Measurements from ENCODE around the gene CLEC2A. TPM values are rescaled to one million over a fixed set of nuclear protein-coding genes. Genes with fewer than 3 reads are reported as not detected.

CLEC2A gene
- total RNA-seq, 4 donors from 2014 or later = not detected

GRCh38 chr12:9973949-9974348, 41.8 kb upstream of the CLEC2A start:
- Histone ChIP-seq H3K36me3 (no peaks in the 10 kb centered on the region), H3K4me1 (no peaks in the 10 kb centered on the region), H3K4me3 (no peak overlapping the region), H3K27ac (no peak overlapping the region), H3K27me3 (no peaks in the 10 kb centered on the region), H3K9me3 (no peaks in the 10 kb centered on the region)
- no peak for DNase-seq
- TF ChIP-seq CTCF (IDR thresholded peaks at IDR 0.05 in 4 of 5, conservative IDR thresholded peaks at IDR 0.05 in 1 of 5) (no peak), POLR2A (IDR thresholded peaks at IDR 0.05) (no peak)
- intact Hi-C loops (cut with DNase I; ENCODE audit: low total_unique reads) = no loop called here
- no peak for ATAC-seq
- in situ Hi-C loops (cut with MboI; ENCODE audit: low sequenced_read_pairs in 4 of 4) = no loop called here

- Histone ChIP-seq H3K36me3 (no peaks in the 10 kb centered on the region), H3K4me3 (no peak within 1 kb of the TSS), H3K27ac (no peak within 1 kb of the TSS), H3K4me1 (no peaks in the 10 kb centered on the region), H3K9me3 (no peaks in the 10 kb centered on the region), H3K27me3 (no peaks in the 10 kb centered on the region)
- in situ Hi-C loops (cut with MboI; ENCODE audit: low sequenced_read_pairs in 4 of 4) (no loop called here), intact Hi-C loops (cut with DNase I; ENCODE audit: low total_unique reads) (no loop called here)
- ATAC-seq (no peak), DNase-seq (no peak)
- TF ChIP-seq CTCF (IDR thresholded peaks at IDR 0.05 in 4 of 5, conservative IDR thresholded peaks at IDR 0.05 in 1 of 5) = no peak
- no peak for TF ChIP-seq POLR2A (IDR thresholded peaks at IDR 0.05)
These were observed 39.0 kb upstream of the CLEC2A start, which contains the start of gene CLEC12A for GRCh38 chr12:9971181-9971580. Gene CLEC12A (plus strand): TSS chr12:9971409. CDS start chr12:9971597, 188 bp downstream.

GRCh38 chr12:9969673-9970072, 37.5 kb upstream of the CLEC2A start:
- H3K9me3 ChIP-seq = no peaks in the 10 kb centered on the region
- intact Hi-C loops (cut with DNase I; ENCODE audit: low total_unique reads) (no loop called here), in situ Hi-C loops (cut with MboI; ENCODE audit: low sequenced_read_pairs in 4 of 4) (no loop called here)
- H3K4me1 ChIP-seq = no peaks in the 10 kb centered on the region
- H3K36me3 ChIP-seq = no peaks in the 10 kb centered on the region
- no peak for DNase-seq
- ATAC-seq = no peak
- no peak for TF ChIP-seq POLR2A (IDR thresholded peaks at IDR 0.05)
- no peak for TF ChIP-seq CTCF (IDR thresholded peaks at IDR 0.05 in 4 of 5, conservative IDR thresholded peaks at IDR 0.05 in 1 of 5)
- H3K27ac ChIP-seq = no peak overlapping the region
- no peaks in the 10 kb centered on the region for H3K27me3 ChIP-seq
- no peak overlapping the region for H3K4me3 ChIP-seq

GRCh38 chr12:9961901-9962300, 29.7 kb upstream of the CLEC2A start:
- Histone ChIP-seq H3K27ac (no peak overlapping the region), H3K4me1 (no peaks in the 10 kb centered on the region), H3K36me3 (no peaks in the 10 kb centered on the region), H3K4me3 (no peak overlapping the region), H3K27me3 (no peaks in the 10 kb centered on the region), H3K9me3 (no peaks in the 10 kb centered on the region)
- intact Hi-C loops (cut with DNase I; ENCODE audit: low total_unique reads) = no loop called here
- ATAC-seq (no peak), DNase-seq (no peak)
- in situ Hi-C loops (cut with MboI; ENCODE audit: low sequenced_read_pairs in 4 of 4) = no loop called here
- TF ChIP-seq POLR2A (IDR thresholded peaks at IDR 0.05) = no peak
- TF ChIP-seq CTCF (IDR thresholded peaks at IDR 0.05 in 4 of 5, conservative IDR thresholded peaks at IDR 0.05 in 1 of 5) = no peak

GRCh38 chr12:9961106-9961505, 28.9 kb upstream of the CLEC2A start:
- no peaks in the 10 kb centered on the region for H3K4me1 ChIP-seq
- no peak overlapping the region for H3K27ac ChIP-seq
- no peak overlapping the region for H3K4me3 ChIP-seq
- H3K9me3 ChIP-seq = no peaks in the 10 kb centered on the region
- intact Hi-C loops (cut with DNase I; ENCODE audit: low total_unique reads) (no loop called here), in situ Hi-C loops (cut with MboI; ENCODE audit: low sequenced_read_pairs in 4 of 4) (no loop called here)
- H3K36me3 ChIP-seq = no peaks in the 10 kb centered on the region
- TF ChIP-seq POLR2A (IDR thresholded peaks at IDR 0.05) = no peak
- TF ChIP-seq CTCF (IDR thresholded peaks at IDR 0.05 in 4 of 5, conservative IDR thresholded peaks at IDR 0.05 in 1 of 5) = no peak
- ATAC-seq = no peak
- no peaks in the 10 kb centered on the region for H3K27me3 ChIP-seq
- DNase-seq = no peak
